H1 (cell line): ENCODE measurements around the gene AARSD1. TPM values are rescaled to one million over a fixed set of nuclear protein-coding genes. Genes with fewer than 3 reads are reported as not detected.
"Not testable (repeated sequence)": the region's sequence is repeated elsewhere in the genome, so short reads cannot be mapped to it uniquely, and the experiment has no call there.

Experiments used
- CTCF ChIA-PET: fragments of 300-600 bp; sonication (Branson Sonifier 250); formaldehyde crosslinking; loops from one replicate; lab custom pipeline; 2021; ENCODE audit not compliant: partially characterized antibody; lab: Charles Lee
- POLR2A ChIA-PET: fragments of 300-600 bp; sonication (Branson Sonifier 250); formaldehyde crosslinking; loops from one replicate; lab custom pipeline; 2021; ENCODE audit warnings: inconsistent platforms; ENCODE audit not compliant: partially characterized antibody; lab: Charles Lee
- DNase-seq, 2 experiments: peaks; one replicate each; pipeline versions ENCODE4 v3.0.0 to v3.0.0-alpha.2; 2010 to 2022; ENCODE audit warnings: low spot score in 2 of 2, low read depth in 1 of 2, mixed read lengths in 1 of 2
- FAIRE-seq: peaks from 2 replicates; lab custom pipeline; 2011; peaks lifted over from hg19 to GRCh38; lab: Jason Lieb, UNC
- H2AFZ ChIP-seq: 2 replicates; pipeline ENCODE4 v1.8.1; 2012; ENCODE audit warnings: low read length, inconsistent platforms
- H2AK5ac ChIP-seq: 2 replicates; pipeline ENCODE4 v1.6.1; 2013; ENCODE audit warnings: low read depth, low read length
- H2BK120ac ChIP-seq: replicated peaks from 2 replicates; pipeline ENCODE3; 2013; ENCODE audit warnings: low read depth, low read length, inconsistent platforms
- H2BK12ac ChIP-seq: 2 replicates; pipeline ENCODE4 v1.6.1; 2013; ENCODE audit warnings: low read depth, low read length
- H2BK15ac ChIP-seq: 2 replicates; pipeline ENCODE4 v1.6.1; 2013; ENCODE audit warnings: low read length
- H2BK20ac ChIP-seq: 2 replicates; pipeline ENCODE4 v1.6.1; 2013; ENCODE audit warnings: low read length
- H2BK5ac ChIP-seq: 2 replicates; pipeline ENCODE4 v1.6.1; 2013; ENCODE audit warnings: low read depth, low read length
- H3K14ac ChIP-seq: 2 replicates; pipeline ENCODE4 v1.6.1; 2013; ENCODE audit warnings: inconsistent platforms; ENCODE audit not compliant: insufficient read length
- H3K18ac ChIP-seq: 2 replicates; pipeline ENCODE4 v1.6.1; 2013; ENCODE audit warnings: low read length; ENCODE audit errors: extremely low read depth
- H3K23ac ChIP-seq: 2 replicates; pipeline ENCODE4 v1.6.1; 2013; ENCODE audit warnings: inconsistent platforms; ENCODE audit not compliant: insufficient read length
- H3K23me2 ChIP-seq: 2 replicates; pipeline ENCODE4 v1.6.1; 2013; ENCODE audit warnings: low read depth, low read length
- H3K27ac ChIP-seq: 2 replicates; pipeline ENCODE4 v1.6.1; 2011; ENCODE audit warnings: low read depth, low read length, inconsistent platforms
- H3K27me3 ChIP-seq, 4 experiments: replicated peaks in 1 of 4; 1 replicate in 1 of 4; 2 replicates in 3 of 4; pipeline versions ENCODE4 v1.6.1 to v1.8.1; 2011 to 2013; ENCODE audit warnings: low read length in 3 of 4, mild to moderate bottlenecking in 3 of 4, inconsistent platforms in 2 of 4, mixed read lengths in 2 of 4, moderate library complexity in 1 of 4; ENCODE audit not compliant: control insufficient read depth in 3 of 4, insufficient read depth in 3 of 4; ENCODE audit errors: extremely low read depth in 1 of 4
- H3K36me3 ChIP-seq, 4 experiments: 2 replicates each; pipeline versions ENCODE4 v1.6.1 to v1.8.1; 2011 to 2013; ENCODE audit warnings: mild to moderate bottlenecking in 4 of 4, low read length in 3 of 4, moderate library complexity in 2 of 4, control low read depth in 1 of 4, inconsistent platforms in 1 of 4; ENCODE audit not compliant: insufficient read depth in 4 of 4, control insufficient read depth in 2 of 4
- H3K4ac ChIP-seq: replicated peaks from 2 replicates; pipeline ENCODE3; 2013; ENCODE audit warnings: low read length, low read depth, mixed read lengths, inconsistent platforms; ENCODE audit not compliant: insufficient read length
- H3K4me1 ChIP-seq, 4 experiments: replicated peaks in 1 of 4; 1 replicate in 1 of 4; 2 replicates in 3 of 4; pipeline versions ENCODE4 v1.6.1 to v1.8.1; 2011 to 2013; ENCODE audit warnings: low read length in 3 of 4, inconsistent platforms in 2 of 4, mixed read lengths in 1 of 4; ENCODE audit not compliant: insufficient read depth in 4 of 4, control insufficient read depth in 3 of 4
- H3K4me2 ChIP-seq, 2 experiments: 2 replicates each; pipeline versions ENCODE4 v1.6.1 to v1.8.1; 2011 to 2013; ENCODE audit warnings: low read depth in 2 of 2, low read length in 2 of 2, control low read depth in 1 of 2, inconsistent platforms in 1 of 2, mild to moderate bottlenecking in 1 of 2; ENCODE audit not compliant: insufficient read depth in 1 of 2
- H3K4me3 ChIP-seq, 4 experiments: fragments of 200-600, 300-600 bp in 1 of 4; sonication (generic), shearing (Covaris generic), sonication (Bioruptor Twin) in 1 of 4; 2 replicates each; pipeline versions ENCODE4 v1.5.1 to v1.8.1; 2011 to 2016; ENCODE audit warnings: low read length in 4 of 4, low read depth in 3 of 4, control low read depth in 2 of 4, inconsistent platforms in 2 of 4, mild to moderate bottlenecking in 2 of 4, mixed read lengths in 1 of 4, moderate library complexity in 1 of 4; ENCODE audit not compliant: insufficient read depth in 2 of 4; ENCODE audit errors: extremely low read depth in 1 of 4
- H3K56ac ChIP-seq: replicated peaks from 2 replicates; pipeline ENCODE3; 2013; ENCODE audit warnings: low read depth, mild to moderate bottlenecking, mixed read lengths, low read length, inconsistent platforms; ENCODE audit not compliant: insufficient read length
- H3K79me1 ChIP-seq: 2 replicates; pipeline ENCODE4 v1.6.1; 2013; ENCODE audit warnings: low read depth, low read length, control low read depth
- H3K79me2 ChIP-seq, 2 experiments: 2 replicates each; pipeline versions ENCODE4 v1.6.1 to v1.8.1; 2012 to 2013; ENCODE audit warnings: low read length in 2 of 2, mild to moderate bottlenecking in 2 of 2, inconsistent platforms in 1 of 2; ENCODE audit not compliant: insufficient read depth in 2 of 2, control insufficient read depth in 1 of 2
- H3K9ac ChIP-seq, 4 experiments: replicated peaks in 1 of 4; 1 replicate in 1 of 4; 2 replicates in 3 of 4; pipeline versions ENCODE4 v1.6.1 to v1.8.1; 2011 to 2013; ENCODE audit warnings: low read depth in 3 of 4, low read length in 3 of 4, control low read depth in 2 of 4, mild to moderate bottlenecking in 2 of 4, moderate library complexity in 2 of 4, inconsistent platforms in 1 of 4; ENCODE audit errors: extremely low read depth in 1 of 4
- H3K9me3 ChIP-seq, 2 experiments: 2 replicates each; pipeline versions ENCODE4 v1.6.1 to v1.8.1; 2012 to 2013; ENCODE audit warnings: mild to moderate bottlenecking in 2 of 2, moderate library complexity in 2 of 2, control low read depth in 1 of 2, inconsistent platforms in 1 of 2, low read depth in 1 of 2, low read length in 1 of 2, mixed read lengths in 1 of 2; ENCODE audit not compliant: insufficient read depth in 2 of 2
- H4K20me1 ChIP-seq, 2 experiments: replicated peaks in 1 of 2; 2 replicates each; pipeline versions ENCODE3 to v1.8.1; 2011 to 2013; ENCODE audit warnings: inconsistent platforms in 2 of 2, low read length in 2 of 2, mild to moderate bottlenecking in 1 of 2; ENCODE audit not compliant: insufficient read depth in 2 of 2, control insufficient read depth in 1 of 2
- H4K5ac ChIP-seq: 2 replicates; pipeline ENCODE4 v1.6.1; 2013; ENCODE audit warnings: low read length, low read depth, mixed read lengths, inconsistent platforms; ENCODE audit not compliant: insufficient read length
- H4K8ac ChIP-seq: 2 replicates; pipeline ENCODE4 v1.8.0; 2013; ENCODE audit warnings: mild to moderate bottlenecking, moderate library complexity, low read length, inconsistent platforms; ENCODE audit not compliant: insufficient read depth; ENCODE audit errors: extremely low read depth
- H4K91ac ChIP-seq: replicated peaks from 2 replicates; pipeline ENCODE3; 2013; ENCODE audit warnings: low read length, mixed read lengths, inconsistent platforms; ENCODE audit not compliant: insufficient read length
- WGBS, 2 experiments: shearing (Covaris generic) in 1 of 2; methylation state at CpG; one replicate each; pipeline versions ENCODE4 v1.1.6 to v1.1.7; 2013 to 2015; ENCODE audit warnings: low lambda C conversion rate in 2 of 2, mixed read lengths in 2 of 2, inconsistent platforms in 1 of 2, low coverage in 1 of 2, missing lambda C conversion rate in 1 of 2; ENCODE audit not compliant: insufficient replicate concordance in 2 of 2, insufficient coverage in 1 of 2, insufficient read length in 1 of 2; ENCODE audit errors: extremely low coverage in 1 of 2, missing lambda C conversion rate in 1 of 2; 5-methylcytosine and 5-hydroxymethylcytosine counted together
- polyA plus RNA-seq, 7 experiments: library from polyadenylated mRNA; depleted of rRNA in 3 of 7; stranded (reverse) in 5 of 7; unstranded in 2 of 7; fragments of >200 nt in 5 of 7; fragments of 200-250 nt in 2 of 7; gene quantifications; 1 replicate in 5 of 7; 2 replicates in 1 of 7; 4 replicates in 1 of 7; pipeline versions ENCODE4 v1.2.1 to v1.2.3, GENCODE V29; 2011 to 2013; ENCODE audit warnings: missing spikeins in 2 of 7, mixed read lengths in 2 of 7
- total RNA-seq: library from RNA; stranded (reverse); fragmentation: NEBNext Ultra II Directional; extraction: Animal tissue kit (Norgen Biotek cat#: 25700); gene quantifications from 2 replicates; pipeline ENCODE4 v1.2.1, GENCODE V29; 2021

The AARSD1 gene
- total and polyA plus RNA-seq, 2 of the 8 experiments (the other 6 are each of a cell fraction or from before 2014, with no cell fraction given): 51.5 to 58.8 TPM

DNA sequence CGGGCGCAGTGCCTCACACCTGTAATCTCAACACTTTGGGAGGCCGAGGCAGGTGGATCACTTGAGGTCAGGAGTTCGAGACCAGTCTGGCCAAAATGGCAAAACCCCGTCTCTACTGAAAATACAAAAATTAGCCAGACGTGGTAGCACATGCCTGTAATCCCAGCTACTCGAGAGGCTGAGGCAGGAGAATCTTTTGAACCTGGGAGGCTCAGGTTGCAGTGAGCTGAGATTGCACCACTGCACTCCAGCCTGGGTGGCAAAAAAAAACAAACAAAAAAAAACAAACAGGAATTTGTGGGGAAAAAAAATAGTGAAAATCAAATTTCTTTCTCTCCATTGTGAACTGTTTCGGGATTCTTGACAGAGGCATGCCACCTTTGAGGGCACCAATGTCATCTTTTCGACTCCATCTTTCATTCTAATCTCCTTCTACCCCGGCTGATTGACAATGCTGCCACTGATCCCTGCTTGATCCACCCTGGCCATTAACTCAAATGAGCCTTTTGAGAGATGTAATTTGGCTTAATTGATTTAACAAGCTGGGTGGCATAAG lies 44.7 kb downstream of the AARSD1 start:
- ChIA-PET CTCF (interaction anchor here (0.6 to 3.7 kb wide), 12 partner anchors 9 to 85 kb away, joined by 3 to 18 read pairs (median 4); no protein-coding TSS in a partner anchor), POLR2A (interaction anchor here (1.0 to 3.7 kb wide), 3 partner anchors 9 to 107 kb away, joined by 3 to 11 read pairs (median 4); no protein-coding TSS in a partner anchor)

More for the DNA sequence above, 44.7 kb downstream of the AARSD1 start:
- H3K14ac ChIP-seq, H3K56ac ChIP-seq, H2BK5ac ChIP-seq, H4K5ac ChIP-seq, H3K4me2 ChIP-seq, H3K79me2 ChIP-seq, FAIRE-seq, H2BK15ac ChIP-seq, H2BK12ac ChIP-seq, DNase-seq, H2BK120ac ChIP-seq, H4K20me1 ChIP-seq, H3K36me3 ChIP-seq, H4K8ac ChIP-seq, H4K91ac ChIP-seq, H3K23ac ChIP-seq, H2AFZ ChIP-seq, H3K4me3 ChIP-seq, H3K27me3 ChIP-seq, H3K9ac ChIP-seq, H2AK5ac ChIP-seq, H3K27ac ChIP-seq, H3K18ac ChIP-seq, H3K4me1 ChIP-seq, H3K9me3 ChIP-seq, H2BK20ac ChIP-seq, H3K79me1 ChIP-seq, H3K4ac ChIP-seq, H3K23me2 ChIP-seq: not testable (repeated sequence)
- WGBS, 2 experiments: 85% methylated on average over 10 of the region's 10 CpGs; no CpG with 5 or more reads in 1 of the 2 experiments
